GM19240 (cell line): ENCODE results near the gene C11orf86.
"Not testable (repeated sequence)": the region's sequence is repeated elsewhere in the genome, so short reads cannot be mapped to it uniquely, and the experiment has no call there.

Source experiments
- DNase-seq: peaks from one replicate; pipeline ENCODE4 v3.0.0; 2011; ENCODE audit warnings: low spot score; ENCODE audit not compliant: insufficient read length

The C11orf86 gene

GRCh38 chr11:66988741-66989140 lies 13.6 kb downstream of the C11orf86 start:
- DNase-seq, result not testable (repeated sequence)

- not testable (repeated sequence) for DNase-seq
Observed at GRCh38 chr11:66989360-66989759, 14.3 kb downstream of the C11orf86 start.

DNA sequence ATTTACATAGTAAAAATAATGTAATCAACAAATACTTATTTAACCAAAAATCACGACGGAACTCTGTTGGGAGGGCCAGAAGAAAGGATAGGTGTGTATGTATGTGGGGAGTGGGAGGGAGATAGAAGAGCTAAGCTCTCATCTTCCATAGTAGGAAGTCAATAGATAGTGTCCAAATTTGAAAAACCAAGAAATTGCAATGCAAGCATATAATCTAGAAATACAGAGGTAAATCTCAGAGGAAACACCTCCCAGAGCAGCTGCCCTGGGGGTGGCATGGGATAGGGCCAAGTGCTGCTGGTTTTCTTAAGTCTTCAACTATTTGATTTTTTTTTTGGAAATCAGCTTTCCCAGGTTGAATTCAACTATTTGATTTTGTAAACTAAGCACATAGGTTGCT lies 16.9 kb downstream of the C11orf86 start:
- no peak for DNase-seq

GRCh38 chr11:66996609-66997273 lies 21.6 kb downstream of the C11orf86 start:
- DNase-seq, result no peak

GRCh38 chr11:66999555-66999954 lies 24.5 kb downstream of the C11orf86 start:
- no peak for DNase-seq

DNA sequence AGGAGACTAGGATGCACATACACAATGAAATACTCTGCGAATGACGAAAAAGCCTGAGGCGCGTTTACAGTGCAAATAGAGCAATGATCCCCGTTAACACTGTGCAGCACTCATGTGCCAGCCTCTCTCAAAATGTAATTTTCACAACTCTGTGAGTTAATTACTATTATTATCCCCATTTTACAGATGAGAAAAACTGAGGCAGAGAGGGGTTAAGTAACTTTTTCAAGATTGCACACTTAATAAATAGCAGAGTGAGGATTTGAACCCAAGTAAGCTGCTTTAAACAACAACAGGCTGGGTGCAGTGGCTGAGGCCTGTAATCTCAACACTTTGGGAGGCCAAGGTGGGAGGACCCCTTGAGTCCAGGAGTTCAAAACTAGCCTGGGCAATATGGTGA lies 26.2 kb downstream of the C11orf86 start:
- DNase-seq, result no peak

GRCh38 chr11:67002297-67002913 lies 27.3 kb downstream of the C11orf86 start:
- no peak for DNase-seq

GRCh38 chr11:67002921-67003411 lies 27.9 kb downstream of the C11orf86 start:
- DNase-seq, result no peak

DNA sequence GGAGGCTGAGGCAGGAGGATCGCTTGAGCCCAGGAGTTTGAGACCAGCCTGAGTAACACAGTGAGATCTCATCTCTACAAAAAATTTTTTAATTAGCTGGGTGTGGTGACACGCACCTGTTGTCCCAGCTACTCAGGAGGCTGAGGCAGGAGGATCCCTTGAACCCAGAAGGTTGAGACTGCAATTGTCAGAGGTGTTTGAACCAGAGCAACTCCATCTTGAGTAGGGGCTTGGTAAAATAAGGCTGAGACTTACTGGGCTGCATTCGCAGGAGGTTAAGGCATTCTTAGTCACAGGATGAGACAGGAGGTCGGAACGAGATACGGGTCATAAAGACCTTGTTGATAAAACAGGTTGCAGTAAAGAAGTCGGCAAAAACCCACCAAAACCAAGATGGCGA lies 30.1 kb downstream of the C11orf86 start:
- DNase-seq, result not testable (repeated sequence)

GRCh38 chr11:67006029-67006884 lies 31.2 kb downstream of the C11orf86 start:
- no peak for DNase-seq

GRCh38 chr11:67007126-67007525 lies 32.0 kb downstream of the C11orf86 start:
- DNase-seq, result no peak

DNA sequence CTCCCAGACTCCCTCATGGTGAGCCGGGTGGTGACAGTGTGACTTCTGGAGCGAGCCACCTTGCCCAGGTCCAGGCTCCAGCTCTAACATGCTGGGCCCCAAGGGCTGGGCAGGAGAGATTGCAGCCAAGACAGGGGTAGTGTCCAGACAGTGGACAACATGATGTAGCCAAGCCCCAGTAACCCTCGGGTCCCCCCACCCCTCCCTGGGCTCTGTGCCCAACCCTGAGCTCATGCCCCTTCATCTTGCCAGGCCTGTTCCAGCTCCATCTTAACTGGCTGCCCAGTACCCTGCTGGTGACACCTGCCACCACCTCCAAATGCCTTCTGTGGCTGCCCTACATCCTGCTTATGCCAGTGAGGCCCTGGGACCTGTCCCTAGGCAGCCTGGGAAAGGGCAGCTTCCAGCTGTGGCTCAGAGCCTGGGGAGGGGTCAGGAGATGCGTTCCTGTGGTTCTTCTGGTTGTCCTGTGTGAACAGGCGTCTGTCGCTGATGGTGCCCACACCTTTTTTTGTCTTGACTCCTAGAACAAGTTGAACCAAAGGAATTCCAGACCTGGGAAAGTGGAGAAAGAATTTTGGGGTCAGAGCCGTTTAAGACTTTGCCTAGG lies 35.3 kb downstream of the C11orf86 start:
- no peak for DNase-seq

GRCh38 chr11:67013511-67014045 lies 38.5 kb downstream of the C11orf86 start:
- DNase-seq, result no peak

GRCh38 chr11:67014343-67014742 lies 39.2 kb downstream of the C11orf86 start:
- DNase-seq, result no peak

DNA sequence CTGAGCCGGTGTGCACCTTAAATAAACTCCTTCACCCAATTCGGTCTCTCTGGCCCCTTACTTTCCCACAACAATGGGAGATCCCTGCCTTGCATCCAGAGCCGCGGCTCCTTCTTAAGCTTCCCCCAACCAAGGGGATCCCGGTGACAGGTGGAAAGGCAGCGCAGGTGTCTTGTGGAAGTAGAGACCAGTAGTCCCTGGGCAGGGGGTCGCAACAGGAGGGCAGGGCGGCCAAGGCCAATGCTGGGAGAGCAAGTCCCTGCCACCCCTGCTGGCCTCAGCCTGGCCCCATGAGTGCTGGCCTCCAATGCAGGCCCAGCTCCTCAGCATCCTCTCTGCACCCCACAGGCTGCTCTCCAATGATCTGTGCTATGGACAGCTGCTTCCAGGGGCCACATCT lies 39.9 kb downstream of the C11orf86 start:
- no peak for DNase-seq

GRCh38 chr11:67016550-67016949 lies 41.4 kb downstream of the C11orf86 start:
- no peak for DNase-seq

DNA sequence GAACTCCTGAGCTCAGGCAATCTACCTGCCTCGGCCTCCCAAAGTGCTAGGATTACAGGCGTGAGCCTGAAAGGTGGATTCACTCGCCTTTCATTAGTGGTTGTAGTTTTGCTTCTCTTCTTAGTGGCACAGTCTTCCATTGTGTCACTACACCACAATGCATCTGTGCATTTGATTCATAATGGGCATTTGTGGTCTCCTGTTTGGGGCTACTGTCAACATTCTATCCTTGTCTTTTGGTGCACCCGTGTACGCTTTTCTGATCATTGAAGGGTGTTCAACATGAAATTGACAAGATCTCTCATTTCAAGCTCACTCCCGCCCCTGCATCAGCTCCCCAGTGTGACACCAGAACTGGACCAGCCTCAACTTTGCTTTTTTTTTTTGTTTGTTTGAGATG lies 45.8 kb downstream of the C11orf86 start:
- no peak for DNase-seq

GRCh38 chr11:67022341-67022933 lies 47.3 kb downstream of the C11orf86 start:
- no peak for DNase-seq

GRCh38 chr11:67022961-67023956 lies 48.2 kb downstream of the C11orf86 start, which contains the start of gene SYT12:
SYT12 (plus strand) TSS chr11:67023134; CDS start chr11:67030145, 7,011 bp downstream.
- no peak for DNase-seq

DNA sequence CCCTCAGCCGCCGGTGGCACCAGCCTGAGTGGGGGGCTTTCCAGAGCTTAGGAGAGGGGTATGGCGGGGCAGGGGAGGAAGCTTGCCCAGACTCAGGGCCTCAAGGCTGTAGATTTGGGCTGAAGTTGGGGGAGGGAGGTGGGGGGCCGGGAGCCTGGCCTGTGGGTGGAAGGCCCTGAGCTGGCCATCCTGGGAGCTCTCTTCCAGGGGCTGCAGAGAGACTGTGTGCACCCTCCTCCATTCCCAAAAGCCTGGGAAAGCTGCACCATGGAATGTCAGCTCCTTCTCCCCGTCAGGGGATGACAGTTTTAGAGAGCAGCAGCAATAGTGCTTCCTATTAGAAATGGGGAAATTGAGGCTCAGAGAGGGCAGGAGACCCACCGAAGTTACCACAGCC lies 48.9 kb downstream of the C11orf86 start:
- DNase-seq, result no peak
